GM18909 (cell line): ENCODE results near the gene IRX3.
"Not testable (repeated sequence)": the region's sequence is repeated elsewhere in the genome, so short reads cannot be mapped to it uniquely, and the experiment has no call there.

Experiments used
- ATAC-seq: cut with Tn5 transposase; IDR thresholded peaks from one replicate; pipeline ENCODE4 v1.9.1; 2021; ENCODE audit warnings: mild to moderate bottlenecking; ENCODE audit not compliant: unreplicated experiment, poor library complexity

The IRX3 gene

GRCh38 chr16:54280751-54281150 lies 5.8 kb downstream of the IRX3 start:
- ATAC-seq: no peak

DNA sequence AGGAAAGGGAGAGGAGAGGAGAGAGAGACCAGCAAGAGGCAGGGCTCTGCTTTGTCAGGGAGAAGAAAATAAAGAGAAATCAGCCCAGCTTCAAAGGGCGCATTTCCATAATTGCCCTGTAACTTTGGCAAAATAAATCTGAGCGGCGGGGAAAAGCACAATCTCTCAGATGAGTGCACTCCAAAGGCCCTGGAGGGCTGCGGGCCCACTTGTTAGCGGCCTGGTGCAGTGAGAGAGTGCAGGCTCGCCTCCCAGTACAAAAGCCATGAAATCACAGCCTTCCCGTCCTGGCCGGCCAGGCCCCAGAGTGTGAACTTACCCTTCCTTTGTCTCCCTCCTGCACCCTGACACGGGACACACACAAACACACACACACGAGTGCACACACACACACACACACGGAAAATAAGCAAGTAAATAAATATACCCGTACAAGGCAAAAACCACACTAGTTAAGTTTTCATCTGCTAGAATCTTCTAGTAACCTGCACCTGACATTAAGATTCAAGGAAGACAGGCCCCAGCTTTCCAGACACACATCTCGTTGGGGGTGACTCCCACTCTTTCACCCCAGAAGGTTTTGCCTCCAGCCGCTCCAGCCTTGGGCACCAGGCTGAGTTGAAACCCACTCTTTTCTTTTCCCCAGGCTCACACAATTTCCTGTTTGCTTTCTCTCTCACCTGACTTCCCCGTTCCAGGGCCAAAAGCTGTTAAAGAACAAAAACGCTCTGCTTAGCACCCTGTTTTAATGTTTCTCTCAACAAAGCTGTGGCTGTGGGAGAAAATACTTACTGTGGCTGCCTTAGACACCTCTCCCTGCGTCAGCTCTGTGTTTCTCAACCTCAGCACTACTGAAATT lies 8.5 kb downstream of the IRX3 start:
- ATAC-seq: no peak

- no peak for ATAC-seq
These were observed 10.6 kb downstream of the IRX3 start for GRCh38 chr16:54275956-54276355.

- no peak for ATAC-seq
These were observed 13.0 kb downstream of the IRX3 start for GRCh38 chr16:54273566-54273965.

DNA sequence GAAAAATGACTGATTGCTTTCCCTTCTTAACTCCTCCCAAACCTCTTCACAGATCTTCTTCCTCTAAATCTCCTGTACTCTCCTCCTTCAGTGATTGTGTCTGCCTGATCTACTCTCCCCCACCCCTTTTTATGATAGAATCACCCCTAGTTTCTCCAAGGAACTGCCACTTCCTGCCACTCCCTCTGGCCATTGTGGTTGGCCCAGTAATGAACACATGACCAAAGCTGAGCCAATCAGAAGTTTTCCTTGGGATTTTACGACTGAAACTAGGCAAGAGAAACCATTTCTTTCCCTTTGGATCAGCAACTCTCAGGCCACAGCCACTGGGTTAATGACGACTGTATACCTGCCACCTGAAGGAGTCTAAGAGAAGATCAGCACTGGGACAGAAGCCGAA lies 15.9 kb downstream of the IRX3 start:
- ATAC-seq: no peak

GRCh38 chr16:54269461-54269860 lies 17.1 kb downstream of the IRX3 start:
- no peak for ATAC-seq

GRCh38 chr16:54268766-54269165 lies 17.8 kb downstream of the IRX3 start:
- ATAC-seq: no peak

GRCh38 chr16:54268340-54268739 lies 18.2 kb downstream of the IRX3 start:
- ATAC-seq: no peak

- no peak for ATAC-seq
These were observed 20.1 kb downstream of the IRX3 start for GRCh38 chr16:54266363-54266955.

- ATAC-seq: no peak
These were observed 20.9 kb downstream of the IRX3 start for GRCh38 chr16:54265575-54266107.

DNA sequence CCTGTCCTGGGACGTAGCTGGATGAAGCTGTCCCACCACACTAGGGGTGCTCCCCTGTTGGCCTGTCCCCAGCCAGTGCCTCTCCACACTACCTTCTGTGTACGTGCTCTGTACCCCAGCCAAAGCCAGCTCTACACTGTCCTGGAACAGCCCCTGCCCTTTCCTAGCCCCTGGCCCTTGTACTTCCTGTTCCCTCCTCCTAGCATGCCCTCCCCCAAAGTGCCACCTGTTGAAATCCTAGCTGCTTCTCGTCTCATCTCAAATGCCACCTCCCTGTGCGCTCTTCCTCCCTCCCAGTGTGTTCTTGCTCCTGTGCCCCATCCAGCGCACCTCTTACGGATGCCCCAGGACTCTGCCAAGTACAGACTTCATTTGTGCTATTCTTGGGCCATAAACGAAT lies 33.5 kb downstream of the IRX3 start:
- ATAC-seq: no peak

DNA sequence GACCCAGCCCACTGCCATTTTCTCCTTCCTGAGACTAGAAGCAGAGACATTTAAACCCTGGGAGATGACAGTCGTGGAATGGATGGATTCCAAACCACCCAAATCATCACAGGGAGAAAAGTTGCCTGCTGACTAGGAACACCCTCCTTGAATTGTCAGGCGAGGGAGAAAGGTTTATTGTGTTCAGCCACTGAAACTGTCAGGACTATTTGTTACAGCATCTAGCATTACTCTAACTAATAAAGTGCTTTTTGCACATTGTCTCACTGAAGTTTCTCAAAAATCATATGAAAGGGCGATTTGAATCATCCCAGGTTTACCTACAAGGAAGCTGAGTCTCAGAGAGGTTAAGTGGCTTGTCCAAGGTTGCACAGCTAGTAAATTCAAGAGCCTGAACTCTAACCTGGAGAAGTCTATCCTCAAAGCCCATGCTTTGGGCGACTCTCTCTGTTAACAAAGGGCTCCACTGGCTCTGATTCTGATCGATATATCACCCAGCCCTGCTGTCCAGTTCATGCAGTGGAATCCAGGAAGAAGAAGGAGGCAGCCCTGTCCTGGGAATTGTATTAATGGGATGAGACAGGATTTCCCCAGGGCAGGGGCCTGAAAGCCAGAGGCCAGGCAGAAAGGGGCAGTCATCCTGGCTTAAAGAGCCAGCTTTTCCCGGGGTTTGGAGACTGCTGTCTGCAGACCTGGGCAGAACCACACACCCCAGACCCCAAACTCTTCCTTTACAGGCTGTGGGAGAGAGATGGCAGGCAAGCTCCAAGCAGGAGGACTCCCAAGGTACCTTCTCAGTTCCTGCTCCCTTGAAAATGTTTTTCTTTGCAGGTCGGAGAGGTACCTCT lies 37.5 kb downstream of the IRX3 start:
- ATAC-seq: no peak

- ATAC-seq: not testable (repeated sequence)
These were observed 38.9 kb downstream of the IRX3 start for GRCh38 chr16:54247705-54248104.

- ATAC-seq: no peak
These were observed 40.1 kb downstream of the IRX3 start for GRCh38 chr16:54246454-54246821.

- no peak for ATAC-seq
These were observed 40.7 kb downstream of the IRX3 start for GRCh38 chr16:54245788-54246453.

- no peak for ATAC-seq
These were observed 42.3 kb downstream of the IRX3 start for GRCh38 chr16:54244061-54244886.

DNA sequence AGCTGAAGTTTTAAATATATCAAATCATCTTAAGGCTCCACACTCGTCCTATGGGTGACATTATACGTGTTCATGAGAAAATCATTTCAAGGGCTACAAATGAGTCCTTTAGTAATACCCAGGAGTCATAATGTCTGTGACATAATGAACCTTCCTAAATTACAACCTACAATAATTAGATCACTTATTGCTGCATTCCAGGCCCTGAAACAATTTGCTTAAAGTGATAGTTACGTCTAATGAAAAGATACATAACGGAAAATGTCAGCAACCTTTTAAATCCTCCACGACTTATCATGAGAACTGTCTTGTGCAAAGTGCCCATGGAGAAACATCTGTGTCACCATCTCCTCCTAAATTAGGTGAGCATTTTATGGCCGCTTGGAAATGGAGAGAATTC lies 43.4 kb downstream of the IRX3 start:
- ATAC-seq: no peak

DNA sequence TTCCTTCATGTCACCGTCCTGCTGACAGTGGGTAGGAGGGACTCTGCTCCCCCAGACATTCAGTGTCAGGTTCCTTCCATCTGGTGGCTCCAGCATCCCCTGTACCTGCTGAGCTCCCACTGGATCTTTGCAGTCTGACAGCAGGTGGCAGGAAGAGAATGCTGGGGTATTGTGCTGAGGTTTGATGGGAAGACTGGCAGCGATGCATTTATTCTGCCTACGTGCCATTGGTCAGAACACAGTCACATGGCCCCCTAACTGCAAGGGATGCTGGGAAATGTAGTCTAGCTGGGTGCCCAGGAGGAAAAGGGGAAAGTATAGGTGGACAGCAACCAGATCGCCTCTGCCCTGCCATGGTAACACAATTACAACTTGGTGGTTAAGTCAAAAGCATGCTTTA lies 44.4 kb downstream of the IRX3 start:
- ATAC-seq: no peak

DNA sequence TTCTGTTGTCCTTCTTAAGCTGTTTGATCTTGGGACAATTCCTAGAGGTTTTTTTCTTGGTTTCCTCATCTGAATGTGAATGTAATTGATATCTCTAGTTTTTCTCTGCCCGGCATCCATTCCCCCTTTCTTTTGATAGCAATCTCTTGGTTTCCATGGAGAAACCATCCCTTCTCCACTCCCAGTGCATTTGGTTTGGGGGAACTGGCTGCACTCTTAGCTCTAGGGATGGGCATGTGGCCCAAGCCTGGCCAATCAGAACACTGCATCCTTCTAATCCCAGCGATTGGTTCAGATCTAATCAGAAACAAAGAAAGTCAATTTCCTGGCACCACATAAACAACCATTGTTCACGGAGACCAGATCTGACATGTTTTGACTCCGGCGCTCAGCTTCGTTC lies 45.1 kb downstream of the IRX3 start:
- ATAC-seq: no peak
